NCI-H1417 treated with DMSO at 0.1 percent for 48 hours (cell line): ENCODE measurements around the gene RIBC1.
A peak's percentile ranks its signal among the peaks of the same experiment; 100 is the strongest.
"Not testable (repeated sequence)": the region's sequence is repeated elsewhere in the genome, so short reads cannot be mapped to it uniquely, and the experiment has no call there.

Source experiments
- DNase-seq: peaks from one replicate; lab custom pipeline; 2025; lab: John Stamatoyannopoulos, UW

The RIBC1 gene

GRCh38 chrX:53435997-53436396 lies 13.3 kb downstream of the RIBC1 start:
- DNase-seq = no peak

- no peak for DNase-seq
Observed at GRCh38 chrX:53437206-53437605, 14.5 kb downstream of the RIBC1 start.

GRCh38 chrX:53438174-53438831 lies 15.6 kb downstream of the RIBC1 start:
- DNase-seq = no peak

- no peak for DNase-seq
Observed at GRCh38 chrX:53438832-53439230, 16.2 kb downstream of the RIBC1 start.

- no peak for DNase-seq
Observed at GRCh38 chrX:53440101-53440500, 17.4 kb downstream of the RIBC1 start.

- no peak for DNase-seq
Observed at GRCh38 chrX:53440621-53441517, 18.2 kb downstream of the RIBC1 start.

- DNase-seq = peak; percentile 44
Observed at GRCh38 chrX:53441531-53442321, 19.1 kb downstream of the RIBC1 start.

- no peak for DNase-seq
Observed at GRCh38 chrX:53442322-53442631, 19.6 kb downstream of the RIBC1 start.

GRCh38 chrX:53445977-53446376 lies 23.3 kb downstream of the RIBC1 start:
- no peak for DNase-seq

GRCh38 chrX:53447441-53447840 lies 24.8 kb downstream of the RIBC1 start:
- DNase-seq = no peak

- no peak for DNase-seq
Observed at GRCh38 chrX:53449632-53450031, 27.0 kb downstream of the RIBC1 start.

GRCh38 chrX:53452812-53453211 lies 30.1 kb downstream of the RIBC1 start:
- DNase-seq = no peak

- no peak for DNase-seq
Observed at GRCh38 chrX:53456254-53456653, 33.6 kb downstream of the RIBC1 start.

- DNase-seq = no peak
Observed at GRCh38 chrX:53458082-53458481, 35.4 kb downstream of the RIBC1 start.

- not testable (repeated sequence) for DNase-seq
Observed at GRCh38 chrX:53468659-53469058, 46.0 kb downstream of the RIBC1 start.

GRCh38 chrX:53471346-53471745 lies 48.7 kb downstream of the RIBC1 start:
- DNase-seq = no peak

GRCh38 chrX:53474707-53475106 lies 52.0 kb downstream of the RIBC1 start:
- no peak for DNase-seq

GRCh38 chrX:53476371-53476770 lies 53.7 kb downstream of the RIBC1 start:
- DNase-seq = no peak

- DNase-seq = no peak
Observed at GRCh38 chrX:53479301-53479700, 56.6 kb downstream of the RIBC1 start.
